HG03039 (cell line): ENCODE measurements around the gene CLASRP.

ENCODE experiments used
- ATAC-seq: cut with Tn5 transposase; IDR thresholded peaks from one replicate; pipeline ENCODE4 v1.9.1; 2021; ENCODE audit warnings: mild to moderate bottlenecking, moderate library complexity; ENCODE audit not compliant: unreplicated experiment

Gene CLASRP

DNA sequence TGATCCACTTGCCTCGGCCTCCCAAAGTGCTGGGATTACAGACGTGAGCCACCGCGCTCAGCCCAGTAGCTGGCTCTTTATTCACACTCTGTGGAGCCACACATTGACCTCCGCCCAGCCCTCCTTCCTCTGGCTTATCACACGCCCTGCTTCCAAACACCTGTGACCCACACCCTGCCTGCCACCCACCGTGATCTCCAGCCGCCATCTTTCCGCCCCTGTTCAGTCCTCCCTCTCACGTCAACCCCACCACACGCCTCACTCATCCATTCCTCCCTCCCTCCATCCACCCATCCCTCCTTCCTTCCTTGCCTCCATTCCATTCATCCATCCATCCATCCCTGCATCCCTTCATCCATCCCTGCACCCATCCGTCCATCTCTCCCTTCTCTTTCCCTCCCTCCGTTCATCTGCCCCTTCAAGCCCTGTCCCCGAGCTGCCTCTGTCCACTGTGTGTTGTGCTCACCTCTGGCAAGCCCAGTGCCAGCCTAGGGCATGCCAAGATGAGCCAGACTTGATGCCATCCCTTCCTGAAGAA is 19.8 kb downstream of the CLASRP start:
- ATAC-seq = no peak

DNA sequence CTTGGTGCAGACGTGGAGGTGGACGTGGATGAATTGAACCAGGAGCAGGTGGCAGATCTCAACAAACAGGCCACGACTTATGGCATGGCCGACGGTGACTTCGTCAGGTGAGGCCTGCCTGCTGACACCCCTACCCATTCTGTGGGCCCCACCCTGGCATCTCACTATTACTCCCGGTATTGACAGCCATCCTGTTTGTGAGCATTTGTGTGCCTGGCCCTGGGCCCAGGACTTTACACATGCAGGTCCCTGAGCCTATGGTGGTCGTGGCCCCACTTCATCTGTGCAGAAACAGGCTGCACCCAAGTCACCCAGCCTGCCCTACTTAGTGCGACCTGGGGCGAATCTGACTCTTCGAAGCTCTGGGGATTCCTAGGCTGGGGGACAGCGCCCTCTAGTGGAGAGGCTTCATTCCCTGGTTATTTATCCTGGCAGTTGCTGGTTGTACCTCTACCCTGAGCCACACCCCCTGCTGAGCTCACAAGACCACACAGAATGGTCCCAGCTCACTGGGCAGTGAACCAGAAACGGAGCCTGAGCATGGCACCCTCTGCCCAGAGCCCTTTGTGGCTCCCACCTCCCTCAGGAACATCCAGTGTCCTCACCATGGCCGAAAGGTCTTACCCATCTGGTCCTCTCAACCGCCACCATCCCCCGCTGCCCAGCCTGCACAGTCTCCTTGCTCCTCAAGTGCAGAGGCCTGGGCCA is 20.6 kb downstream of the CLASRP start:
- no peak for ATAC-seq

DNA sequence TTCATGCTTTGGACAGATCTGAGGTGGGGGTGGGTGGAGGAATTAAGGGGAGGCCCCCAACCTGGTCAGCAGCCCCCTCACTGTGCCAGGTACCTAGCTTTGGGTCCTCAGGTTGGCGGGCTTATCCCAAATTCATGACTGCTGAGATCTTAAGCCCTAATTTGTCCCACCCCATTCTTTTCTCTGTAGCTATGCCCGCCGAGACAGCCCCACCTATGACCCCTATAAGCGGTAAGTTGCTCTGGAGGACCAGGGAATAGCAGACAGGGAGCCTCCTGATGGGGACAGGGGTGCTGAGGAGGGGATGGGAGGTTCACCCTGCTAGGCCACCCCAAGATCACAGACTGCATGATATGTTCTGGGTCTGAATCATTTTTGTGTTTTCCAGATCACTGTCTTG is 23.1 kb downstream of the CLASRP start:
- no peak for ATAC-seq

DNA sequence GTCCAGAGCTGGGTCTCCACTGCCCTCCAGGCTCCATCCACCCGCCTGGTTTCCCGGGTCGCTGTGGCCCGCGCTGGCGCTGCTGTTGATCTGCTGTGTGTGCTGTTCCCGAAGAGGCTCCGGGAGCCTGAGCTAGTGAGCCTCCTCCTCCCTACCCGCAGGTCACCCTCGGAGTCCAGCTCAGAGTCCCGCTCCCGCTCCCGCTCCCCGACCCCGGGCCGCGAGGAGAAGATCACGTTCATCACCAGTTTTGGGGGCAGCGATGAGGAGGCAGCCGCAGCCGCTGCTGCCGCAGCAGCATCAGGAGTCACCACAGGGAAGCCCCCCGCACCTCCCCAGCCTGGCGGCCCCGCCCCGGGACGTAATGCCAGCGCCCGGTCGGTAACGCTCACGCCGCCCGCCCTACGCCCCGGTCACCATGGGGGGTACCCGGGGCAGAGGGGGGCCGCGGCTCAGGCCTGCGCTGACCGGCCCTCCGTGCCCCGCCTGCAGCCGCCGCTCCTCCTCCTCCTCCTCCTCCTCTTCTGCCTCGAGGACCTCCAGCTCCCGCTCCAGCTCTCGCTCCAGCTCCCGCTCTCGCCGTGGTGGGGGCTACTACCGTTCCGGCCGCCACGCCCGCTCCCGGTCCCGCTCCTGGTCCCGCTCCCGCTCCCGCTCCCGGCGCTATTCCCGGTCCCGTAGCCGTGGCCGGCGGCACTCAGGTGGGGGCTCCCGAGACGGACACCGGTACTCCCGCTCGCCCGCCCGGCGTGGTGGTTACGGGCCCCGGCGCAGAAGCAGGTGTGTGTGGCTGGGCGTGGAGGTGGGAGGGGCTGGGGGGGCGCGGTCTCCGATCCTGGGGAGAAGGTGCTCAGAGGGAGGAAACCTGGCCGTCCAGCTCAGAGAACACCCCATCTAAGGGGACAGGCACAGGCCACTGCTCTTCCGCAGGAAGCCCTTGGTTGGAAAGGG is 25.3 kb downstream of the CLASRP start:
- no peak for ATAC-seq

DNA sequence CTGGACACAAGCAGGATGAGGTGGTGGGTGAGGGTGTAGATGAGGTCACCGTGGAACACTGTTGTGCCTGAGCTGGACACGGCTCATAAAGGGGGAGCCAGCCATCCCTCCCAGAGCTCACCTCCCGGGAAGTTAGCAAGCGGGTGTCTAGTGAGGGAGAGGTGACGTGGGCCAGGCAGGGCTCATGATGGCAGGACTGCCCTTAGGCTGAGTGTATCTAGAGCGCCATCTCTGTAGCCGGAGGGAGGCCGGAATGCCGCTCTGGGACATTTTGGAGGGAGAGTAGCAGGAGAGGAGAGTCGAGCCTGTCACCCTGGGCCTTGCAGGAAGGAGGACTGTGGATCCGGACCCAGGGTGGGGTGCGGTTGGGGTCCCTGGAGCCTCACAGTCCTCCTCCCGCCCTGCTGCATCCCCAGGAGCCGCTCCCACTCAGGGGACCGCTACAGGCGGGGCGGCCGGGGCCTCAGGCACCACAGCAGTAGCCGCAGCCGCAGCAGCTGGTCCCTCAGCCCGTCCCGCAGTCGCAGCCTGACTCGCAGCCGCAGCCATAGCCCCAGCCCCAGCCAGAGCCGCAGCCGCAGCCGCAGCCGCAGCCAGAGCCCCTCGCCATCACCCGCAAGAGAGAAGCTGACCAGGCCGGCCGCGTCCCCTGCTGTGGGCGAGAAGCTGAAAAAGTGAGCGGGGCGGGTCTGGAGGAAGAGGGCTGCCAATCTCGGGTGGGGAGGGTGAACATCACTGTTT is 28.2 kb downstream of the CLASRP start:
- no peak for ATAC-seq

DNA sequence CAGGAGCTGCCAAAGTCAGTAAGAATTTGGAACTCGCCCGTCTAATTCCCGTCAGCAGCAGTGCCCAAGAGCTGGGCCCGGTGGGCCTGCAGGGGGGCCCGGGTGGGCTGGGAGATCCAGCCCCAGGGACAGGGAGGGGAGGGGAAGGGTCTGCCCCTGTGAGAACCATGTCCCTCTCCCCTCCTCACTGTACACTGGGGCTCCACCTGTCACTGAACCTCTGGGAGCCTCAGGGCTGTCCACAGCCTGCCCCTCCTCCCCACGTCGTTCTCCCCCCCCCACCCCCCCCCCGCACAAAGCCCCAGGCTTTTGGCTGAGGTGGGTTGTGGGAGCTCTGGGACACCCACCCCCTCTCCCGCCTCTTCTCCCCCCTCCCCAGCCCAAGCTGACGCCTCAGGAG is 29.2 kb downstream of the CLASRP start:
- no peak for ATAC-seq

DNA sequence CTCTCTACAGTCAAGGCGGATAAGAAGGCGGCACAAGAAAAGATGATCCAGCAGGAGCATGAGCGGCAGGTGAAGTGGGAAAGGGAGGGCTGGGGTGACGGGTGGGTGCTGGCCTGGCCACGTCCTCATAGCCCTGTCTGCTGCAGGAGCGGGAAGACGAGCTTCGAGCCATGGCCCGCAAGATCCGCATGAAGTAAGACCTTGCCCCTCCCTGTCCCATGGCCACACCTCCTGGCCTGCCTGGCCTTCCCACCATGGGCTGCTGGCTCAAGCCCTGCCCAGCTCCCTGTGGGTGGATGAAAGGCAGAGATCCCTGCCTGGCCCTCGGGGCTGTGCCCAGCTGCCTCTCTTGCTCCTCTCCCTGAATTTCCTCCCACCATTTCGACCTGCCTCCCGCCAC is 30.2 kb downstream of the CLASRP start:
- no peak for ATAC-seq

DNA sequence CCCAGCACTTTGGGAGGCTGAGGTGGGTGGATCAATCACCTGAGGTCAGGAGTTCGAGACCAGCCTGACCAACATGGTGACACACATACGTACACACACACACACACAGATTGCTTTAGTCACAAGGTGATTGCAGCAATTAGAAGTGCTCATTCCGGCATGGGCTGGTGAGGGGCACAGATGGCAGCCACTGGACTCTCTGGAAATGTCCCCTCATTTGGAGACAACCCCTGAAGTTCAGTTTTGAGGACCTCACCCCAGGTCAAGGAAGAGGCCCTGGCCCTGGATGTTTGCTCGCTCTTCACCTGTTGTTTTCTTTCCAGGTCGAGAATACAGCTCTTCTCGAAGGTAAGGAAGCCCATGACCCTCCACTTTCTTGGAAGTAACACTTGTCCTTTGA is 31.4 kb downstream of the CLASRP start:
- ATAC-seq = no peak

DNA sequence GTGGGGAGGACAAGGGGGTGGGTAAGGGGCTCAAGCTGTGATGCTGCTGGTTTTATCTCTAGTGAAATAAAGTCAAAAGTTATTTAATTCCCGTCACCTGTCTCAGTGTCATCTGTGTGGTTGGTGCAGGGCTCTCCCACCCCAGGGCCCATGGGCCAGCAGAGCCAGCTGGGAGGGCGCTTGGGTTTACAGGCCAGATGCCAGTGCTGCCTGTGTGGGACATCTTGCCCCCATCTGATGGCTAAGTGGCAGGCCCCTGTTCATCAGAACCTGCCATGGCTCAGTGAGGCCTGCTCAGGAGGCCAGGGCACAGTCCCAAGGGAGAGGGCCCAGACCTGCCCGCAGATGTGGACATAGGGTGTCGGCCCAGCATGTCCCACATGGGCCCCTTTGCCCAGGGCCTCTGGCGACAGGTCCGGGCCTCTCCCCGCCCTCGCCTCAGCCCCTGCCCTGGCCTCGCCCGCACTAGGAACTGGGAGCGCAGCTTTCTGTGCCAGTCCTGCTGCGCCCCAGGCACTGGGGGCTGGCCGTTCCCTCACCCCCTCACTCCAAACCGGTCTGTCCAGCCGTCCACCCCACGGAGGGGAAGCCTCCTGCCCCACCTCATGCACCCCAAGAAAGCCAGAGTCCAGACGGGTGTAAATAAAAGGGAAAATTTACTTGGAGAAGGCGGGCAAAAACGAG is 32.2 kb downstream of the CLASRP start:
- ATAC-seq = no peak

DNA sequence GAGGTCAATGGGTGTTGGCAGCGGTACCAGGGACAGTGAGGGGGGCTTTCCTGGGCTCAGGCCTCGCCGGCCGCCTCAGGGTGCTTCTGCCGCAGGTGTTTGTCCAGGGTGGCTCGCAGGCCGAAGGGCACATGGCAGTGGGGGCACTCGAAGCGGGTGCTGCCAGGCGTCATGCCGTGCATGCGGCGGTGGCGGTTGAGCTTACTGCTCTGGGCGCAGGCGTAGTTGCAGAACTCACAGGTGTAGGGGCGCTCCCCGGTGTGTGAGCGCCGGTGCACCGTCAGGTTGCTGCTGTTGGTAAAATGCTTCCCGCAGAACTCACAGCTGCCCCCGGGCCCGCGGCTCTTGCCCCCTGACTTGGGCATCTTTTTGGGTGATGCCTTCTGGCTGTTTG is 32.7 kb downstream of the CLASRP start:
- no peak for ATAC-seq

DNA sequence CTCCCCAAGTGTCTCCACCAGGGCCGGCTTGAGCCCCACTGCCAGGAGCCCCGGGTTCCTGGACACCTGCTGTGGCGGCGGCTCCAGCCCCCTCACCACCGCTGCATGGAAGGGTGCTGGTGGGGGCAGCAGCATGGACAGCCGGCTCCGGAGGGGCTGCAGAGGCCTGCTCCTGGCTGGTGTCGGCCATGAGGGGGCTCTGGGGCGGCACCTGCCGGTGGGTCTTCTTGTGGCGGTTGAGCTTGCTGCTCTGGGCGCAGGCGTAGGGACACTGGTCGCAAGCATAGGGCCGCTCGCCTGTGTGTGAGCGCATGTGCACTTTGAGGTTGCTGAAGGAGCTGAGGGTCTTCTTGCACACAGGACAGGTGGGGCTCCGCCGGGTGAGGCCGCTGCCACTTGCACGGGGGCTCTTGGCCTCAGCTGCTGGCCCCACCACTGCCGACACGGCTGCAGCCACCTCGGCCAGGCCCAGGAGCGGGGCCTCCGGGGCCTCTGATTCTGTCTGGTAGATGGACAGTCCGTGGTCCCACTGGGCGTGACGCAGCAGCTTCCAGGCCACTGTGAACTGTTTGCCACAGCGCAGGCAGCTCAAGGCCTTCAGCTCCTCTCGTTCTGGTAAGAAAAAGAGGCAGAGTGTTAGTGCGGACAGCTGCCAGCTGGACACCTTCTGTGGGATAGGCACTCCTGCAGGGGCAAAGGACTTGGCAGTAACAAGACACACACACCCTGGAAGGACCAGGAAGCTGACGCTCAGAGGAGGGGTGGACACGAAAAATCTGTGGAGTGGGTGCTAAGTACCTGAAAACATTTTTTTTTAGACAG is 33.3 kb downstream of the CLASRP start:
- no peak for ATAC-seq

DNA sequence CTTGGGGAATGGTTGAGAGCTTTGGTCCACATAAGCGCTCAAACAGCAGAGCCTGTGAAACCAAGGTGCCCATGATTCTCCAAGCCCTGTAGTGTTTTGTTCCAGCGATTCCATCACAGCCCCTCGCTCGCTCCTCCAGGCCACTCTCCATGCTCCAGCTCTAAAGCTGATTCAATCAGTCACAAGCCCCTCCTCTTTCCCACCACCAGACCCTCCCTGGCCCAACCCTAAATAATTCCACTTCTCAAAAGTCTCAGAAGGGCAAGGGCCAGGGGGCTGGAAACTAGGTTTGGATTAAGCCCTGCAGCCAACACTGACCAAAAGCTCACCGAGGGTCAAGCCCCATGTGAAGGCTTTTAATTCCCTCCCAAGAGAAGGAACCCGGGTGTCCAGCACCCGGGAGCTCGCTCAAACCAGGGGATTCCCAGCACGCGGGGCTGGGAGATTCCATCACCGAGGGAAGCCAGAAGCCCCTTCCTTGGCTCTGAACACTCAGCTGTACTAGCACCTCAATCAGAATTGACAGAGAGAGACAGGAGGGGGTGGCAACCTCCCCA is 36.0 kb downstream of the CLASRP start:
- ATAC-seq = no peak

DNA sequence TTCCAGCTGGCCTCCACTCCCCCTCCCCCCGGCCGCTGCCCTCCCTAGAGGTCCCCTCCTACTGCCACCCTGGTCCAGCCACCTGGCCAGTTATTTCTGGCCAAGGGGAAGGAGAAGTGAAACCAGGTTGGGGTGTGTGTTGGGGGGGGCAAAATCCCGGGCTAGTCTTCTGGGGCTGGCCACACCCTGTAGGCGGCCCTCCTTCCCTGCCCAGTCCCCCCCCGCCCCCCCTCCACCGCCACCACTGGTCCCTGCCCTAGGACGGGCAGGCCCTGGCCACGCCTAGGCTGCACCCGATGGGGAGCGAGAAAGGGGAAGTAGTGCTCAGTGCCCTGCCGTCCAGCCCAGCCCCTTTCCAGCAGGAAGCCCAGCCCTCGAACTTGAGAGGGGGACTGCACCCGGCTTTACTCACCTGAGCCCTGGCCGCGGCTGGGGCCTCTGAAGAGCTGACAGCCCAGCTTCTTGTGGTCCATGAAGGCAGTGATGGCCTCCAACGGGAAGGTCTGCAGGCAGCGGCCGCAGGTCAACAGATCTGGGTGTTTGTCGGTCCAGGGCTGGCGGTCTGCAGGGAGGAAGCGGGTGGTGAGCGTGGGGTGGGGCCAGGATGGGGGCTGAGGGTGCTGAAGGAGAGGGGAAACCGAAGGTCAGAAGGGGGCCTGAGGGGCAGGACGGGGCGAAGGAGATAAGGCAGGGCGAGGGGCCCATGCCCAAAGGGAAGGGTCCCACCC is 36.6 kb downstream of the CLASRP start:
- peak; percentile 39 for ATAC-seq

DNA sequence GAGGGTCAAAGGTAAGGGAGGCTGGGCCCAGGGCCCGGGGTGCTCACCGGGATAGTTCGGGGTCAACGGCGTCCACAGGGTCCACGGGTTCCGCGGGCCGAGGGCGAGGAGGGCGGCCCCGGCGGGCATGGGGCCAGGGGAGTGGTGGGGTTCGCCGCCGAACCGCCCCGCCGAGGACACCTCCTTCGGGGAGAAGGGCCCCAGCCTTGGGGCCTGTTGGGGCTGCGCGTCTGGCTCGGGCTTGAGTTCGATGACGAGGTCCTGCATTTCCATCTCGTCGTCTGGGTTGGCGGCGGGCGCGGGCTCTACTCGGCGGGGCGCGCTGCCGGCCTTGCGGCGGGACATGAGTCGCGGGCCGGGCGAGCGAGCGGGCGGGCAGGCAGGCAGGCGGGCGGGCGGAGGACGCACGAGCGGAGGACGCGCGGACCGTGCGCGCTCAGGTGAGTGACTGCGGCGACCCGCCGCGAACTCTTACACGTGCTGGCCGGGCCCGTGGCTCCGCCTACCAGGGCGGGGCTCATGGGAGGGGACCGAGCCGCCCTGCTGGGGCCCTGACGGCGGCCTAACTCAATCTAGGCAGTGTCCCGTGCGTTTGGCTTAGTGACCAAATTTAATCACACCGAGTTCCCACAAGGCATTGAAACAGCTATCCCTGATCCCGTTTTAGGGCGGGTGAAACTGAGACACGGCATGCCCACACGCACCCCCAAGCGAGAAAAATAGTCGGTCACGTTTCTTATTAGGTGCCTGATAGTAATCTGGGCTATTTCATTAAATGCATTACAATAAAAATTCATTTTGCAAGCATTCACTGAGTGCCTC is 37.4 kb downstream of the CLASRP start, which contains the start of gene ZNF296:
Gene ZNF296 (minus strand): TSS at position 450 of the 822 bp plus-strand sequence. CDS start 105 bp downstream, at position 345.
- ATAC-seq = peak; percentile 38

DNA sequence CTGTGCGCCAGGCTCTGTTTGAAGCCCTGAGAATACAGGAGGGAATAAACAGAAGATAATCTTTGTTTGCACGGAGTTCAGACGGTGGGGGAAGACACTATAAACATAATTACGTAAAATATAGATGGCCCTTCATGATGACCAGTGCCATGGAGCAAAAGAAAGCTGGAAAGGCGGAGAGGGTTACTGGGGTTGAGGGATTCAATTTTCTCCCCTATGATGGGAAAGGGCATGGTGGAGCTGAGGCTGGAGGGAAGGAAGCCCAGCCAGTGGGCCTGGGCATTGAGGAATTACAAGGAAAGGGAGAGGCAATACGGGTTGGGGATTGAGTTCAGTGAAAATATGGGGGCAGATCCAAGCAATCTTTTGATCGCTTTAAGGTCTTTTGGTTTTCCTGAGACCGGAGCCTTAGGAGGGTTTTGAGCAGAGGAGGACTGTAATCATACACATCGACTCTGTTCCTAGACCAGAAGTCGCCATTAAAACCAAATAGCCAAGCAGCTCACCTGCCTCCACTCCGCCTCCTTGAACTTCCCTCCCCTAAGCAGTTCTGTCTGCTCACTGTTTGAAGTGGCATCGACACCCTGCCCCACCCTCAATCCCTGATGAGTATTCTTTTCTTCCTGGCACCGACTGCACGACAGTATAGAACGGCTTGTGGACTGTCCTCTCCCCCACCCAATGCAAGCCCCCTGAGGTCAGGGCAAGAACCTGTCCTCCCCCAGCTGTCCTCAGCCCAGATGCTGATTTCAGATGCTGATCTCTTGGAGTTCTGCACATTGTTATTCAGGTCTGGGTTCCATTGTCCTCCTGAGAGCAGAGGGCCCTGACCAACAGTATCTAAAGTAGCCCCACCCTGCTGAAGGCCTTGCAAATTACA is 38.2 kb downstream of the CLASRP start:
- no peak for ATAC-seq

DNA sequence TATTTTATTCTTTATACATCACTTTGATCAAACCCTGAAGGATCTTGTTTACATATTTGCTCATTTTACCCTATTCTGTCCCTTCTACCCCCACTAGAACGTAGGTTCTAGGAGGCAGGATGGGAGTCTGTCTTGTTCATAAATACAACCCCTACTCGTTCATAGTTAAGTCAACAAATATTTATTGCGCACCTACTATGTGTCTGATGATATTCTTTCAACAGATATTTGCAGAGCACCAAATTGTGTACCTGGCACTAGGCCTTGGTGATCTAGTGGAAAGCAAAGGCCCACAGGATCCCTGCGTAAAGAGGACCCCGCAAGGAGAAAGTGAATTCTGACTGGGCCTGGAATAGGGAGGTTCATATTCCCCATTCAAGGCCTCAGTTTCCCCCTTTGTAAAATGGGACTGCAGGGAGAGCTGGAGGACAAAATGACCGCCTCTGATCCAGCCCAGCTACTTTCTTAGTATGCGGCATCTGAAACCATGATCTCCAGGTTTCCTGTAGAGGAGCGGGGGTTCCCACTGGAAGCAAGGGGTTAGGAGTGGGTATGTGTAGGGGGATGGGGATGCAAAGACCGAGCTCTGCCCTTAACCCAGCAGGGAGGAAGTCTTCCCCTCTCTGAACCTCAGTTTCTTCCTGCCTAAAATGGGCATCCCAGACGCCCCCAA is 39.7 kb downstream of the CLASRP start:
- no peak for ATAC-seq
